GM19023 (cell line): Measurements from ENCODE around the gene MZB1.

Experiments used
- ATAC-seq: cut with Tn5 transposase; IDR thresholded peaks from one replicate; pipeline ENCODE4 v1.9.1; 2021; ENCODE audit warnings: mild to moderate bottlenecking, moderate library complexity; ENCODE audit not compliant: unreplicated experiment

Gene MZB1

GRCh38 chr5:139389701-139390638 is at the start of gene MZB1:
MZB1 (minus strand) TSS chr5:139389913; CDS start chr5:139389856, 57 bp downstream.
- peak; percentile 34 for ATAC-seq

GRCh38 chr5:139439013-139439903 is 49.5 kb upstream of the MZB1 start, which contains the start of gene DNAJC18:
DNAJC18 (minus strand) TSS chr5:139439525; CDS start chr5:139439445, 80 bp downstream.
- ATAC-seq: peak; percentile 85

GRCh38 chr5:139438707-139439012 is 48.9 kb upstream of the MZB1 start:
- no peak for ATAC-seq

GRCh38 chr5:139435676-139436075 is 46.0 kb upstream of the MZB1 start:
- ATAC-seq: no peak

- ATAC-seq: no peak
These were observed 42.0 kb upstream of the MZB1 start for GRCh38 chr5:139431706-139432105.

GRCh38 chr5:139430015-139430414 is 40.3 kb upstream of the MZB1 start:
- ATAC-seq: no peak

GRCh38 chr5:139426203-139426885 is 36.6 kb upstream of the MZB1 start:
- ATAC-seq: no peak

- no peak for ATAC-seq
These were observed 35.8 kb upstream of the MZB1 start for GRCh38 chr5:139425497-139425896.

- ATAC-seq: no peak
These were observed 32.7 kb upstream of the MZB1 start for GRCh38 chr5:139422307-139422893.

- ATAC-seq: no peak
These were observed 29.8 kb upstream of the MZB1 start for GRCh38 chr5:139419226-139420192.

- no peak for ATAC-seq
These were observed 29.1 kb upstream of the MZB1 start for GRCh38 chr5:139418793-139419192.

GRCh38 chr5:139417214-139417613 is 27.5 kb upstream of the MZB1 start:
- no peak for ATAC-seq

- ATAC-seq: no peak
These were observed 26.9 kb upstream of the MZB1 start for GRCh38 chr5:139416651-139417050.

- ATAC-seq: no peak
These were observed 26.2 kb upstream of the MZB1 start for GRCh38 chr5:139415869-139416268.

GRCh38 chr5:139415221-139415861 is 25.6 kb upstream of the MZB1 start:
- ATAC-seq: no peak

GRCh38 chr5:139414581-139415130 is 24.9 kb upstream of the MZB1 start:
- ATAC-seq: no peak

GRCh38 chr5:139413963-139414362 is 24.2 kb upstream of the MZB1 start:
- no peak for ATAC-seq

- ATAC-seq: no peak
These were observed 23.4 kb upstream of the MZB1 start for GRCh38 chr5:139413153-139413552.
